ENCODE measurements around the gene IGFL1. TPM values are rescaled to one million over a fixed set of nuclear protein-coding genes. Genes with fewer than 3 reads are reported as not detected.
"Not testable (repeated sequence)": the region's sequence is repeated elsewhere in the genome, so short reads cannot be mapped to it uniquely, and the experiment has no call there.

The IGFL1 gene
- total RNA-seq, 1 donor from 2014 or later = not detected

DNA sequence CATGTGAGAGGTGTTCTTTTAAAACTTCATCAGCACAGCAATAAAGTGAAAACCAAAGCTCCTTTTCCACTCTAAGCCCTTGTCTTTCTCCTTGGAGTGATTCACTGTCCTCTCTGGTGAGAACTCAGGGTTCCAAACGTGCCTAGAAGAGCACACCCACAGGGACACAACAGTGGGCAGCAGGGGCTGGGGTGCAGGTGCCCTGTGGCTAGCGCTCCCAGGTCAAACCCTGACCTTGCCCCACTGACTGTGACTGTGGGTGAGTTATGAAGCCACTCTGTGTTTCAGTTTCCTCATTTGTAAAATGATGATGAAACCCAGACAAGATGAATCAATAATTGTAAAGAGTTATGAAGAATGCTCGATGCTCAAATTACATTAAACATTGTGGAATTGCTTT lies 37.6 kb upstream of the IGFL1 start:
- H3K27me3 ChIP-seq (ENCODE audit: insufficient read depth, low read length) = peaks cover 49% of the 10 kb centered on the region

DNA sequence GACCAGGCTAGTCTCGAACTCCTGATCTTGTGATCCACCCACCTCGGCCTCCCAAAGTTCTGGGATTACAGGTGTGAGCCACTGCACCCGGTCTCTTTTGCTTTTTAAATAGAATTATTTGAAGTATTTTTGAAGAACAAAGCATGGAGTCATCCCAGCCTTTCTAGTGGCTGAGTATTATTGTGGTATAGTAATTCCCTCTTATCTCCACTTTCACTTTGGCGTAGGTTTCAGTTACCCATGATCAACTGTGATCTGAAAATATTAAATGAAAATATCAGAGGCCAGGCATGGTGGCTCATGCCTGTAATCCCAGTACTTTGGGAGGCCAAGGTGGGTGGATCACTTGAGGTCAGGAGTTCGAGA lies 36.9 kb upstream of the IGFL1 start:
- H3K4me2 ChIP-seq (ENCODE audit: low read length) = not testable (repeated sequence)

More for the DNA sequence above, 37.6 kb upstream of the IGFL1 start:
- no peak overlapping the region for H2AFZ ChIP-seq (ENCODE audit: low read depth, low read length)
- no peak for DNase-seq (ENCODE audit: low read depth)
- H3K27ac Mint-ChIP-seq (ENCODE audit: unreplicated experiment) = peak overlapping the region; percentile 18
- peaks cover 15% of the 10 kb centered on the region for H3K27me3 Mint-ChIP-seq (ENCODE audit: low read depth, unreplicated experiment)
- peaks cover 2% of the 10 kb centered on the region for H3K36me3 Mint-ChIP-seq (ENCODE audit: low read depth, unreplicated experiment)
- no peak overlapping the region for H3K4me3 Mint-ChIP-seq (ENCODE audit: unreplicated experiment)
- peaks cover 9% of the 10 kb centered on the region for H3K4me1 ChIP-seq (ENCODE audit: insufficient read depth, low read length)
- H3K4me1 Mint-ChIP-seq (ENCODE audit: low read depth, unreplicated experiment) = peaks cover 32% of the 10 kb centered on the region
- H3K9me3 Mint-ChIP-seq (ENCODE audit: unreplicated experiment) = peaks cover 2% of the 10 kb centered on the region
- FAIRE-seq = no peak
- no peak overlapping the region for H3K4me2 ChIP-seq (ENCODE audit: low read length)
- no peaks in the 10 kb centered on the region for H3K9me3 ChIP-seq (ENCODE audit: insufficient read depth, low read depth, low read length)
- H3K79me2 ChIP-seq (ENCODE audit: insufficient read depth, low read length) = no peaks in the 10 kb centered on the region
- no peak for TF ChIP-seq CTCF (IDR thresholded peaks at IDR 0.05; ENCODE audit: insufficient read depth, low read depth, low read length)
- TF ChIP-seq EZH2 (IDR thresholded peaks at IDR 0.05; ENCODE audit: insufficient read depth, low read length) = no peak
- H4K20me1 ChIP-seq (ENCODE audit: insufficient read depth, low read length) = no peaks in the 10 kb centered on the region
- H3K4me3 ChIP-seq (ENCODE audit: insufficient read depth, low read depth, low read length) = no peak overlapping the region
- H3K27ac ChIP-seq (ENCODE audit: low read depth, low read length) = no peak overlapping the region
- H3K9ac ChIP-seq (ENCODE audit: low read length) = no peak overlapping the region
- no peaks in the 10 kb centered on the region for H3K36me3 ChIP-seq (ENCODE audit: insufficient read depth, low read length)

DNA sequence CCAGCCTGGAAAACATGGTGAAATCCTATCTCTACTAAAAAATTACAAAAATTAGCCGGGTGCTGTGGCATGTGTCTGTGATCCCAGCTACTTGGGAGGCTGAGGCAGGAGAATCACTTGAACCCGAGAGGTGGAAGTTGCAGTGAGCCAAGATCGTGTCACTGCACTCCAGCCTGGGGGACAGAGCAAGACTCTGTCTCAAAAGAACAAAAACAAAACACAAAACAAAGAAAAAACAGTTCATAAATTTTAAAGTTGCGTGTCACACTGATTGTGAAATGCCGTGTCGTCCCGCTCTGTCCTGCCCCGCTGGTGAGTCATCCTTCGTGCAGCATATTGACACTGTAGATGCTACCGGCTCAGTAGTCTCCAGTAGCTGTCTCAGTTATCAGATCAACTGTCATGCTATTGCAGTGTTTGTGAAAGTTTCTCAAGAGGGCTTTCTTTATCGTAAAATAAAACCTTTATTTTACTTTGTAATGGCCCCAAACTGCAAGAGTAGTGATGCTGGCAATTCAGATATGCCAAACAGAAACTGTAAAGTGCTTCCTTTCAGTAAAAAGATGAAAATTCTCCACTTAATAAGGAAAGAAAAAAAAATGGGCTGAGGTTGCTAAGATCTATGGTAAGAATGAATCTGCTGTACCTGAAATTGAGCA lies 36.4 kb upstream of the IGFL1 start:
- H3K27ac Mint-ChIP-seq (ENCODE audit: unreplicated experiment) = peak overlapping the region; percentile 87
- H3K9me3 Mint-ChIP-seq (ENCODE audit: unreplicated experiment) = peaks cover 4% of the 10 kb centered on the region
- peaks cover 2% of the 10 kb centered on the region for H3K36me3 Mint-ChIP-seq (ENCODE audit: low read depth, unreplicated experiment)
- H3K9ac ChIP-seq (ENCODE audit: low read length) = no peak overlapping the region
- H3K4me2 ChIP-seq (ENCODE audit: low read length) = peak overlapping the region; percentile 34
- TF ChIP-seq CTCF (IDR thresholded peaks at IDR 0.05; ENCODE audit: insufficient read depth, low read depth, low read length) (no peak), EZH2 (IDR thresholded peaks at IDR 0.05; ENCODE audit: insufficient read depth, low read length) (no peak)
- no peak overlapping the region for H2AFZ ChIP-seq (ENCODE audit: low read depth, low read length)
- peaks cover 44% of the 10 kb centered on the region for H3K27me3 ChIP-seq (ENCODE audit: insufficient read depth, low read length)
- peak overlapping the region; percentile 60 for H3K4me3 Mint-ChIP-seq (ENCODE audit: unreplicated experiment)
- FAIRE-seq = peak; percentile 64
- no peak overlapping the region for H3K4me3 ChIP-seq (ENCODE audit: insufficient read depth, low read depth, low read length)
- peaks cover 35% of the 10 kb centered on the region for H3K4me1 Mint-ChIP-seq (ENCODE audit: low read depth, unreplicated experiment)
- H3K27ac ChIP-seq (ENCODE audit: low read depth, low read length) = no peak overlapping the region
- no peaks in the 10 kb centered on the region for H4K20me1 ChIP-seq (ENCODE audit: insufficient read depth, low read length)
- peak; percentile 53 for DNase-seq (ENCODE audit: low read depth)
- no peaks in the 10 kb centered on the region for H3K36me3 ChIP-seq (ENCODE audit: insufficient read depth, low read length)
- H3K27me3 Mint-ChIP-seq (ENCODE audit: low read depth, unreplicated experiment) = peaks cover 20% of the 10 kb centered on the region
- peaks cover 9% of the 10 kb centered on the region for H3K4me1 ChIP-seq (ENCODE audit: insufficient read depth, low read length)
- H3K79me2 ChIP-seq (ENCODE audit: insufficient read depth, low read length) = no peaks in the 10 kb centered on the region
- H3K9me3 ChIP-seq (ENCODE audit: insufficient read depth, low read depth, low read length) = no peaks in the 10 kb centered on the region

More for the DNA sequence above, 36.9 kb upstream of the IGFL1 start:
- not testable (repeated sequence) for FAIRE-seq; H3K4me1 ChIP-seq (ENCODE audit: insufficient read depth, low read length); DNase-seq (ENCODE audit: low read depth); H4K20me1 ChIP-seq (ENCODE audit: insufficient read depth, low read length); H3K36me3 ChIP-seq (ENCODE audit: insufficient read depth, low read length); H3K4me3 Mint-ChIP-seq (ENCODE audit: unreplicated experiment); H3K9me3 ChIP-seq (ENCODE audit: insufficient read depth, low read depth, low read length); H3K9me3 Mint-ChIP-seq (ENCODE audit: unreplicated experiment); H2AFZ ChIP-seq (ENCODE audit: low read depth, low read length); H3K36me3 Mint-ChIP-seq (ENCODE audit: low read depth, unreplicated experiment); H3K79me2 ChIP-seq (ENCODE audit: insufficient read depth, low read length); H3K4me3 ChIP-seq (ENCODE audit: insufficient read depth, low read depth, low read length); H3K27ac ChIP-seq (ENCODE audit: low read depth, low read length); H3K9ac ChIP-seq (ENCODE audit: low read length); H3K27ac Mint-ChIP-seq (ENCODE audit: unreplicated experiment)
- Mint-ChIP-seq H3K4me1 (ENCODE audit: low read depth, unreplicated experiment) (peaks cover 35% of the 10 kb centered on the region), H3K27me3 (ENCODE audit: low read depth, unreplicated experiment) (peaks cover 20% of the 10 kb centered on the region)
- H3K27me3 ChIP-seq (ENCODE audit: insufficient read depth, low read length) = peaks cover 48% of the 10 kb centered on the region

Measured in astrocyte (in vitro differentiated cells and primary cell).